ENCODE data around the gene HSFX3.
"Not testable (repeated sequence)": the region's sequence is repeated elsewhere in the genome, so short reads cannot be mapped to it uniquely, and the experiment has no call there.

The HSFX3 gene

GRCh38 chrX:149546962-149547361, 2.8 kb downstream of the HSFX3 start:
- H3K4me3 ChIP-seq (ENCODE audit: low read length); DNase-seq (ENCODE audit: low read depth, low spot score): not testable (repeated sequence)

- H3K4me3 ChIP-seq (ENCODE audit: low read length); DNase-seq (ENCODE audit: low read depth, low spot score): not testable (repeated sequence)
Measured at GRCh38 chrX:149545545-149546543, 3.9 kb downstream of the HSFX3 start.

GRCh38 chrX:149541521-149542047, 8.1 kb downstream of the HSFX3 start:
- H3K4me3 ChIP-seq (ENCODE audit: low read length) = peak overlapping the region; percentile 77
- DNase-seq (ENCODE audit: low read depth, low spot score) = no peak

GRCh38 chrX:149540621-149541520, 8.9 kb downstream of the HSFX3 start, which contains the start of gene EOLA1:
Gene EOLA1, plus strand, starts transcription at chrX:149541012. Its CDS starts 4,619 bp downstream, at chrX:149545631.
- H3K4me3 ChIP-seq (ENCODE audit: low read length) = peak within 1 kb of the TSS; percentile 77
- DNase-seq (ENCODE audit: low read depth, low spot score) = peak; percentile 96

- DNase-seq (ENCODE audit: low read depth, low spot score) = peak; percentile 79
- peak overlapping the region; percentile 77 for H3K4me3 ChIP-seq (ENCODE audit: low read length)
Measured at GRCh38 chrX:149540131-149540620, 9.5 kb downstream of the HSFX3 start.

- H3K4me3 ChIP-seq (ENCODE audit: low read length) = peak overlapping the region; percentile 54
- DNase-seq (ENCODE audit: low read depth, low spot score) = peak; percentile 94
Measured at GRCh38 chrX:149539283-149540130, 10.2 kb downstream of the HSFX3 start.

- DNase-seq (ENCODE audit: low read depth, low spot score); H3K4me3 ChIP-seq (ENCODE audit: low read length): not testable (repeated sequence)
Measured at GRCh38 chrX:149537474-149537873, 12.2 kb downstream of the HSFX3 start.

- not testable (repeated sequence) for H3K4me3 ChIP-seq (ENCODE audit: low read length)
Measured at GRCh38 chrX:149534926-149535602, 14.7 kb downstream of the HSFX3 start.

GRCh38 chrX:149533999-149534398, 15.7 kb downstream of the HSFX3 start:
- DNase-seq (ENCODE audit: low read depth, low spot score); H3K4me3 ChIP-seq (ENCODE audit: low read length): not testable (repeated sequence)

More at GRCh38 chrX:149534926-149535602, 14.7 kb downstream of the HSFX3 start:
- DNase-seq (ENCODE audit: low read depth, low spot score) = not testable (repeated sequence)

- not testable (repeated sequence) for DNase-seq (ENCODE audit: low read depth, low spot score); H3K4me3 ChIP-seq (ENCODE audit: low read length)
Measured at GRCh38 chrX:149532868-149533267, 16.9 kb downstream of the HSFX3 start.

GRCh38 chrX:149531599-149531998, 18.1 kb downstream of the HSFX3 start:
- H3K4me3 ChIP-seq (ENCODE audit: low read length) = no peak overlapping the region
- no peak for DNase-seq (ENCODE audit: low read depth, low spot score)

GRCh38 chrX:149528381-149528780, 21.3 kb downstream of the HSFX3 start:
- H3K4me3 ChIP-seq (ENCODE audit: low read length) = no peak overlapping the region
- no peak for DNase-seq (ENCODE audit: low read depth, low spot score)

- no peak overlapping the region for H3K4me3 ChIP-seq (ENCODE audit: low read length)
- peak; percentile 37 for DNase-seq (ENCODE audit: low read depth, low spot score)
Measured at GRCh38 chrX:149527705-149528104, 22.0 kb downstream of the HSFX3 start.

GRCh38 chrX:149526318-149527033, 23.2 kb downstream of the HSFX3 start:
- DNase-seq (ENCODE audit: low read depth, low spot score); H3K4me3 ChIP-seq (ENCODE audit: low read length): not testable (repeated sequence)

- peak; percentile 28 for DNase-seq (ENCODE audit: low read depth, low spot score)
- not testable (repeated sequence) for H3K4me3 ChIP-seq (ENCODE audit: low read length)
Measured at GRCh38 chrX:149525903-149526302, 23.8 kb downstream of the HSFX3 start.

GRCh38 chrX:149525389-149525788, 24.3 kb downstream of the HSFX3 start:
- DNase-seq (ENCODE audit: low read depth, low spot score) = peak; percentile 63
- 0 out of 2 replicates have a peak overlapping the region, but pooled peaks have one; percentile 9 for H3K4me3 ChIP-seq (ENCODE audit: low read length)

GRCh38 chrX:149522916-149523315, 26.8 kb downstream of the HSFX3 start:
- DNase-seq (ENCODE audit: low read depth, low spot score) = no peak

More at GRCh38 chrX:149522916-149523315, 26.8 kb downstream of the HSFX3 start:
- no peak overlapping the region for H3K4me3 ChIP-seq (ENCODE audit: low read length)

Measured in Jurkat, Clone E6-1 (cell line).